Smooth muscle cell (in vitro differentiated cells): Measurements from ENCODE around the gene RHBDL3. TPM values are rescaled to one million over a fixed set of nuclear protein-coding genes. Genes with fewer than 3 reads are reported as not detected.

Experiments
- DNase-seq: peaks from one replicate; lab custom pipeline; 2025; ENCODE audit not compliant: unreplicated experiment; lab: John Stamatoyannopoulos, UW
- H2AFZ ChIP-seq: fragments of 200-600 bp; sonication (generic); 2 replicates; pipeline ENCODE4 v1.6.0; 2016; ENCODE audit warnings: antibody characterized with exemption, low read depth, mild to moderate bottlenecking
- H3F3A ChIP-seq: fragments of 200-600 bp; sonication (generic); 2 replicates; pipeline ENCODE4 v1.6.0; 2017; ENCODE audit warnings: antibody characterized with exemption, low read depth
- H3K27ac ChIP-seq: fragments of 200-600 bp; sonication (generic); 2 replicates; pipeline ENCODE4 v1.5.1; 2016; ENCODE audit warnings: low read depth, mild to moderate bottlenecking
- H3K27me3 ChIP-seq: fragments of 200-600 bp; sonication (generic); 2 replicates; pipeline ENCODE4 v1.6.1; 2016; ENCODE audit warnings: low read depth, mild to moderate bottlenecking
- H3K36me3 ChIP-seq: fragments of 200-600 bp; sonication (generic); 2 replicates; pipeline ENCODE4 v1.5.1; 2016; ENCODE audit warnings: low read depth
- H3K4me1 ChIP-seq: fragments of 200-600 bp; sonication (generic); 2 replicates; pipeline ENCODE4 v1.5.1; 2016; ENCODE audit warnings: low read depth
- H3K4me2 ChIP-seq: fragments of 200-600 bp; sonication (generic); 2 replicates; pipeline ENCODE4 v1.6.0; 2016; ENCODE audit warnings: mild to moderate bottlenecking
- H3K4me3 ChIP-seq: fragments of 200-600 bp; sonication (generic); 2 replicates; pipeline ENCODE4 v1.5.1; 2016; ENCODE audit warnings: mild to moderate bottlenecking
- H3K79me2 ChIP-seq: fragments of 200-600 bp; sonication (generic); 2 replicates; pipeline ENCODE4 v1.6.0; 2016; ENCODE audit warnings: low read depth, mild to moderate bottlenecking
- H3K9ac ChIP-seq: fragments of 200-600 bp; sonication (generic); 2 replicates; pipeline ENCODE4 v1.6.0; 2016; ENCODE audit warnings: low read depth
- H3K9me3 ChIP-seq: fragments of 200-600 bp; sonication (generic); replicated peaks from 2 replicates; pipeline ENCODE4 v1.5.1; 2016; ENCODE audit warnings: low read depth
- H4K20me1 ChIP-seq: fragments of 200-600 bp; sonication (generic); 2 replicates; pipeline ENCODE4 v1.6.0; 2016; ENCODE audit warnings: low read depth
- WGBS: methylation state at CpG from one replicate; pipeline ENCODE4 v1.1.7; 2016; ENCODE audit warnings: low lambda C conversion rate; 5-methylcytosine and 5-hydroxymethylcytosine counted together
- polyA plus RNA-seq: library from polyadenylated mRNA; unstranded; fragments of >200 nt; fragmentation: Nextera tagmentation; extraction: Ambion mirVana; gene quantifications from 2 replicates; pipeline ENCODE4 v1.2.1, GENCODE V29; 2016
- total RNA-seq: library from RNA; depleted of rRNA; stranded (reverse); fragments of >200 nt; gene quantifications from 2 replicates; pipeline ENCODE4 v1.2.3, GENCODE V29; 2014
- TF ChIP-seq, protein P1 (sequence below): fragments of 200-600 bp; sonication (generic); IDR thresholded peaks from 2 replicates; pipeline ENCODE4 v1.5.1; 2017; ENCODE audit warnings: borderline replicate concordance, mild to moderate bottlenecking, antibody characterized with exemption; ENCODE audit not compliant: insufficient read depth, poor library complexity, severe bottlenecking

RHBDL3 gene
- total and polyA plus RNA-seq, 2 experiments from 2014 or later: not detected

DNA sequence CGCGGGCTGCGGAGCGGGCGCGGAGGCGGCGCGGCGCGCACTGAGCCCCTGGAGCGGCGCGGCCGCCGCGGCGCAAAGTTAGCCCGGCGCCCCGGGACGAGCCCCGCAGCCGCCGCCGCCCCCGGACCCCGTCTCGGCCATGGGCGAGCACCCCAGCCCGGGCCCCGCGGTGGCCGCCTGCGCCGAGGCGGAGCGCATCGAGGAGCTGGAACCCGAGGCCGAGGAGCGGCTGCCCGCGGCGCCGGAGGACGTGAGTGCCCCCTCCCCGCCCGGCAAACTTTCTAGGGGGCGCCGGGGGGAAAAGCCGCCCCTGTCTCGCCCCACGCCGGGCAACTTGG is 388 bp downstream of the RHBDL3 start:
- Histone ChIP-seq H3K27ac (no peak overlapping the region), H3K36me3 (no peaks in the 10 kb centered on the region), H3K9me3 (no peaks in the 10 kb centered on the region), H4K20me1 (no peaks in the 10 kb centered on the region), H3K4me1 (peaks cover 20% of the 10 kb centered on the region), H2AFZ (no peak overlapping the region), H3K4me3 (peak overlapping the region; percentile 53), H3K27me3 (peaks cover 95% of the 10 kb centered on the region), H3K9ac (no peak overlapping the region), H3F3A (no peaks in the 10 kb centered on the region), H3K79me2 (no peaks in the 10 kb centered on the region), H3K4me2 (peak overlapping the region; percentile 92)
- TF ChIP-seq, protein P1, sequence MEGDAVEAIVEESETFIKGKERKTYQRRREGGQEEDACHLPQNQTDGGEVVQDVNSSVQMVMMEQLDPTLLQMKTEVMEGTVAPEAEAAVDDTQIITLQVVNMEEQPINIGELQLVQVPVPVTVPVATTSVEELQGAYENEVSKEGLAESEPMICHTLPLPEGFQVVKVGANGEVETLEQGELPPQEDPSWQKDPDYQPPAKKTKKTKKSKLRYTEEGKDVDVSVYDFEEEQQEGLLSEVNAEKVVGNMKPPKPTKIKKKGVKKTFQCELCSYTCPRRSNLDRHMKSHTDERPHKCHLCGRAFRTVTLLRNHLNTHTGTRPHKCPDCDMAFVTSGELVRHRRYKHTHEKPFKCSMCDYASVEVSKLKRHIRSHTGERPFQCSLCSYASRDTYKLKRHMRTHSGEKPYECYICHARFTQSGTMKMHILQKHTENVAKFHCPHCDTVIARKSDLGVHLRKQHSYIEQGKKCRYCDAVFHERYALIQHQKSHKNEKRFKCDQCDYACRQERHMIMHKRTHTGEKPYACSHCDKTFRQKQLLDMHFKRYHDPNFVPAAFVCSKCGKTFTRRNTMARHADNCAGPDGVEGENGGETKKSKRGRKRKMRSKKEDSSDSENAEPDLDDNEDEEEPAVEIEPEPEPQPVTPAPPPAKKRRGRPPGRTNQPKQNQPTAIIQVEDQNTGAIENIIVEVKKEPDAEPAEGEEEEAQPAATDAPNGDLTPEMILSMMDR: no peak
- DNase-seq: no peak
- 0% methylated on average over 9 of the region's 55 CpGs for WGBS

- peaks cover 20% of the 10 kb centered on the region for H3K4me1 ChIP-seq
- peak overlapping the region; percentile 92 for H3K4me2 ChIP-seq
- H3K27ac ChIP-seq: no peak overlapping the region
- DNase-seq: no peak
- H4K20me1 ChIP-seq: no peaks in the 10 kb centered on the region
- WGBS: 1% methylated on average over 67 of the region's 78 CpGs
- H3K27me3 ChIP-seq: peaks cover 95% of the 10 kb centered on the region
- H3K79me2 ChIP-seq: no peaks in the 10 kb centered on the region
- no peaks in the 10 kb centered on the region for H3K9me3 ChIP-seq
- H3K4me3 ChIP-seq: peak overlapping the region; percentile 53
- H3K9ac ChIP-seq: no peak overlapping the region
- H2AFZ ChIP-seq: no peak overlapping the region
- no peaks in the 10 kb centered on the region for H3F3A ChIP-seq
- no peaks in the 10 kb centered on the region for H3K36me3 ChIP-seq
- TF ChIP-seq, protein P1: no peak
These were observed 1.0 kb downstream of the RHBDL3 start for GRCh38 chr17:32266389-32267301.

DNA sequence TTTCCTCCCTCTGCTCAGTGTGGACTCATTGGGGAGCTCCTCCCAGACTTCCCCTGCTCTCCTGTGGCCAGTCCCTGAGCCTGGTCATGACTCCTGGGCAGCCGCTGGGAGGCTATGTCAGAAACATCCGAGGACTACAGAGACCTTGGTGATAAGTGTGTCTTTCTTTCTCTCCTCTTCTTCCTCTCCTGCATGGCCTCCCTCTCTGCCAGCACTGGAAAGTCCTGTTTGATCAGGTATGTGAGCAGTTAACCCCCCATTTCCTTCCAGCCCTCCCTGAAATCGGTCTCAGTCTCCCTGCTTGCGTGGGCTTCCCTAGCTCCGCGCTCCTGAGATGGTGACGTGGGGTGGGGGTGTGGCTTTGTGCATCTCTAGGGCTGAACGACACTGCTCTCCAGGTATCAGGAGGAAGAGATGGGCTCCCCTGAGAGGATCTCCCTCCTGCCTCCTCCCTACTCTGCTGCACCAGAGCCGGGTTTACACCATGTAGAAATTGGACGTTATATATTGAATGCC is 2.1 kb downstream of the RHBDL3 start:
- Histone ChIP-seq H3K27ac (no peak overlapping the region), H2AFZ (no peak overlapping the region), H4K20me1 (no peaks in the 10 kb centered on the region), H3K27me3 (peaks cover 94% of the 10 kb centered on the region), H3K9me3 (no peaks in the 10 kb centered on the region), H3K79me2 (no peaks in the 10 kb centered on the region), H3F3A (no peaks in the 10 kb centered on the region), H3K4me2 (peak overlapping the region; percentile 20), H3K36me3 (no peaks in the 10 kb centered on the region), H3K4me1 (peaks cover 20% of the 10 kb centered on the region), H3K4me3 (no peak overlapping the region), H3K9ac (no peak overlapping the region)
- TF ChIP-seq, protein P1: no peak
- DNase-seq: no peak
- WGBS: 13% methylated on average over 10 of the region's 10 CpGs
